ENCODE results near the gene PLAAT4. TPM values are rescaled to one million over a fixed set of nuclear protein-coding genes. Genes with fewer than 3 reads are reported as not detected.

Gene PLAAT4
- total and polyA plus RNA-seq, 2 of the 8 experiments (the other 6 are each of a cell fraction or from before 2014, with no cell fraction given): 2.8 to 4.1 TPM

DNA sequence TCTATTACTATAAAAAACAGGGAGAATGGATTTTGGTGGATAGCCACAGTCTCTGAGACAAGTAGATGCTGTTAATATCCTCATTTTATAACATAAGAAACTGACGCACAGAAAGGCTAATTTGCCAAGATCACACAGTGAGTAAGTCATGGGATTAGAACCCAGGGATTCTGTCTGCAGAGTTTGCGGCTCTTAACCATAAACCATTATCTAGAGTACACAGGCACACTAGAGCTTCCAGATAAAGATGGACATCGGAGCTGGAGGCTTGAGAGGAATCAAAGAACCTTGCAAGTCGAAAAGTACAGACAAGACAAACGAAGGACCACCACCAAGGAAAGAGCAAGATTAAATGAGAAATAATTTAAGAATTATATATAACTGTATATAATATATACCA lies 19.5 kb upstream of the PLAAT4 start:
- Histone ChIP-seq H3K4me1 (replicated peaks in 1 of 4; ENCODE audit: control insufficient read depth in 3 of 4, insufficient read depth in 4 of 4, low read length in 3 of 4) (no peaks in the 10 kb centered on the region), H3K23ac (ENCODE audit: insufficient read length) (no peak overlapping the region), H3K23me2 (ENCODE audit: low read depth, low read length) (no peaks in the 10 kb centered on the region), H3K27ac (ENCODE audit: low read depth, low read length) (no peak overlapping the region), H3K56ac (replicated peaks; ENCODE audit: insufficient read length, low read depth, low read length) (no peak overlapping the region), H2AK5ac (ENCODE audit: low read depth, low read length) (no peak overlapping the region), H3K18ac (ENCODE audit: extremely low read depth, low read length) (no peak overlapping the region), H3K4me3 (ENCODE audit: extremely low read depth in 1 of 4, insufficient read depth in 2 of 4, low read depth in 3 of 4, low read length in 4 of 4) (no peak overlapping the region), H4K91ac (replicated peaks; ENCODE audit: insufficient read length, low read length) (no peak overlapping the region), H3K9me3 (ENCODE audit: insufficient read depth in 2 of 2, low read depth in 1 of 2, low read length in 1 of 2) (peaks cover 7 to 9% of the 10 kb centered on the region in 2 experiments), H4K8ac (ENCODE audit: extremely low read depth, insufficient read depth, low read length) (no peak overlapping the region), H3K14ac (ENCODE audit: insufficient read length) (no peak overlapping the region), H4K20me1 (replicated peaks in 1 of 2; ENCODE audit: control insufficient read depth in 1 of 2, insufficient read depth in 2 of 2, low read length in 2 of 2) (no peaks in the 10 kb centered on the region), H3K9ac (replicated peaks in 1 of 4; ENCODE audit: extremely low read depth in 1 of 4, low read depth in 3 of 4, low read length in 3 of 4) (no peak overlapping the region), H3K4ac (replicated peaks; ENCODE audit: insufficient read length, low read depth, low read length) (no peak overlapping the region), H2BK20ac (ENCODE audit: low read length) (no peak overlapping the region), H3K79me2 (ENCODE audit: control insufficient read depth in 1 of 2, insufficient read depth in 2 of 2, low read length in 2 of 2) (no peaks in the 10 kb centered on the region), H3K79me1 (ENCODE audit: low read depth, low read length) (no peaks in the 10 kb centered on the region), H2BK12ac (ENCODE audit: low read depth, low read length) (no peak overlapping the region), H2BK120ac (replicated peaks; ENCODE audit: low read depth, low read length) (no peak overlapping the region), H4K5ac (ENCODE audit: insufficient read length, low read depth, low read length) (no peak overlapping the region), H2BK15ac (ENCODE audit: low read length) (no peak overlapping the region), H3K27me3 (replicated peaks in 1 of 4; ENCODE audit: control insufficient read depth in 3 of 4, extremely low read depth in 1 of 4, insufficient read depth in 3 of 4, low read length in 3 of 4) (no peaks in the 10 kb centered on the region; a peak in 1 of 7 replicates), H2BK5ac (ENCODE audit: low read depth, low read length) (no peak overlapping the region), H2AFZ (ENCODE audit: low read length) (no peak overlapping the region), H3K4me2 (ENCODE audit: insufficient read depth in 1 of 2, low read depth in 2 of 2, low read length in 2 of 2) (no peak overlapping the region), H3K36me3 (ENCODE audit: control insufficient read depth in 2 of 4, insufficient read depth in 4 of 4, low read length in 3 of 4) (peaks cover 0 to 6% (median 0%) of the 10 kb centered on the region in 4 experiments; a peak in 2 of 8 replicates)
- DNase-seq (ENCODE audit: low read depth in 1 of 2, low spot score in 2 of 2) (no peak), FAIRE-seq (no peak)
- POLR2A ChIA-PET (ENCODE audit: partially characterized antibody): interaction anchor here (0.7 to 1.8 kb wide), 3 partner anchors 9 to 109 kb away, joined by 3 to 5 read pairs (median 3); no protein-coding TSS in a partner anchor
- CTCF ChIA-PET (ENCODE audit: partially characterized antibody): interaction anchor here (1.5 kb wide), 1 partner anchor 89 kb away, joined by 3 read pairs; no protein-coding TSS in a partner anchor
- 92% methylated on average over 5 of the region's 5 CpGs; no CpG with 5 or more reads in 1 of the 2 experiments for whole genome bisulfite sequencing, 2 experiments (ENCODE audit: extremely low coverage in 1 of 2, insufficient coverage in 1 of 2, insufficient read length in 1 of 2, insufficient replicate concordance in 2 of 2, low coverage in 1 of 2, low lambda C conversion rate in 2 of 2, missing lambda C conversion rate in 1 of 2)
- TF ChIP-seq CHD2 (IDR thresholded peaks at IDR 0.05; ENCODE audit: low read length): no peak
- TF ChIP-seq USF2 (IDR thresholded peaks at IDR 0.05; ENCODE audit: low read length): no peak
- TF ChIP-seq HDAC2 (IDR thresholded peaks at IDR 0.05; ENCODE audit: borderline replicate concordance in 1 of 2, low read depth in 2 of 2, low read length in 2 of 2): no peak
- no peak for TF ChIP-seq EGR1 (IDR thresholded peaks at IDR 0.05; ENCODE audit: borderline replicate concordance, low read depth, low read length)
- no peak for TF ChIP-seq MAFK (IDR thresholded peaks at IDR 0.05; ENCODE audit: low read depth, low read length)
- TF ChIP-seq SIRT6 (IDR thresholded peaks at IDR 0.05; ENCODE audit: low read length): no peak
- TF ChIP-seq ATF3 (IDR thresholded peaks at IDR 0.05; ENCODE audit: insufficient read depth, low read depth, low read length): no peak
- no peak for TF ChIP-seq NANOG (IDR thresholded peaks at IDR 0.05; ENCODE audit: insufficient read depth, low read depth, low read length, poor library complexity, severe bottlenecking)
- no peak for TF ChIP-seq FOSL1 (IDR thresholded peaks at IDR 0.05; ENCODE audit: insufficient read depth, low read depth, low read length)
- TF ChIP-seq BACH1 (IDR thresholded peaks at IDR 0.05; ENCODE audit: low read length): no peak
- TF ChIP-seq CBX5 (IDR thresholded peaks at IDR 0.05; ENCODE audit: low read depth, low read length): no peak
- TF ChIP-seq EZH2 (IDR thresholded peaks at IDR 0.05; ENCODE audit: low read depth, low read length, severe bottlenecking): no peak

Measured in H1 (cell line).